ENCODE measurements around the gene ACP7. TPM values are rescaled to one million over a fixed set of nuclear protein-coding genes. Genes with fewer than 3 reads are reported as not detected.

ACP7 gene
- total and polyA plus RNA-seq, 2 of the 8 experiments (the other 6 are each of a cell fraction or from before 2014, with no cell fraction given): 0.27 to 0.50 TPM

- TF ChIP-seq HDAC2 (IDR thresholded peaks at IDR 0.05; ENCODE audit: borderline replicate concordance in 1 of 2, low read depth in 2 of 2, low read length in 2 of 2) (no peak), RXRA (IDR thresholded peaks at IDR 0.05; ENCODE audit: insufficient read depth, low read depth, low read length) (no peak), ZNF274 (IDR thresholded peaks at IDR 0.05; ENCODE audit: borderline replicate concordance, extremely low read depth, low read length) (no peak)
These were observed 24.9 kb upstream of the ACP7 start (continued) for GRCh38 chr19:39059302-39059701.
